Stimulated activated naive CD4-positive, alpha-beta T cell treated with Interleukin-2 at 50 U/mL for 16 hours (primary cell): ENCODE results near the gene DOCK1.

Source experiments
- DNase-seq: peaks from one replicate; lab custom pipeline; 2025; lab: John Stamatoyannopoulos, UW

DOCK1 gene

GRCh38 chr10:127218658-127219057, 313.4 kb downstream of the DOCK1 start:
- DNase-seq: no peak

- no peak for DNase-seq
Observed at GRCh38 chr10:127221281-127221680, 316.1 kb downstream of the DOCK1 start.

- no peak for DNase-seq
Observed at GRCh38 chr10:127227027-127227426, 321.8 kb downstream of the DOCK1 start.

GRCh38 chr10:127227663-127228062, 322.4 kb downstream of the DOCK1 start:
- no peak for DNase-seq

- no peak for DNase-seq
Observed at GRCh38 chr10:127228195-127228787, 323.1 kb downstream of the DOCK1 start.

- DNase-seq: no peak
Observed at GRCh38 chr10:127234306-127234800, 329.1 kb downstream of the DOCK1 start.

GRCh38 chr10:127236266-127236665, 331.0 kb downstream of the DOCK1 start:
- no peak for DNase-seq

- DNase-seq: no peak
Observed at GRCh38 chr10:127242914-127243313, 337.7 kb downstream of the DOCK1 start.

- no peak for DNase-seq
Observed at GRCh38 chr10:127243490-127244272, 338.5 kb downstream of the DOCK1 start.

- DNase-seq: no peak
Observed at GRCh38 chr10:127245456-127245855, 340.2 kb downstream of the DOCK1 start.

- no peak for DNase-seq
Observed at GRCh38 chr10:127250031-127250430, 344.8 kb downstream of the DOCK1 start.

GRCh38 chr10:127252818-127253217, 347.6 kb downstream of the DOCK1 start:
- no peak for DNase-seq

- no peak for DNase-seq
Observed at GRCh38 chr10:127254276-127254675, 349.0 kb downstream of the DOCK1 start.

- DNase-seq: no peak
Observed at GRCh38 chr10:127257395-127257794, 352.2 kb downstream of the DOCK1 start.

- no peak for DNase-seq
Observed at GRCh38 chr10:127259347-127259746, 354.1 kb downstream of the DOCK1 start.

GRCh38 chr10:127262606-127263005, 357.4 kb downstream of the DOCK1 start:
- no peak for DNase-seq

GRCh38 chr10:127265288-127265687, 360.1 kb downstream of the DOCK1 start:
- DNase-seq: no peak

GRCh38 chr10:127266431-127266830, 361.2 kb downstream of the DOCK1 start:
- DNase-seq: no peak

- DNase-seq: no peak
Observed at GRCh38 chr10:127267442-127267841, 362.2 kb downstream of the DOCK1 start.

- DNase-seq: no peak
Observed at GRCh38 chr10:127272076-127272475, 366.8 kb downstream of the DOCK1 start.

GRCh38 chr10:127275272-127275671, 370.0 kb downstream of the DOCK1 start:
- DNase-seq: no peak

GRCh38 chr10:127275793-127276450, 370.7 kb downstream of the DOCK1 start:
- no peak for DNase-seq
